Superior temporal gyrus (tissue), 1 donor: ENCODE measurements around the gene MEIS2.

Source experiments
- DNase-seq: peaks from one replicate; pipeline ENCODE4 v3.0.0-alpha.2; 2016; ENCODE audit errors: extremely low spot score

Gene MEIS2

DNA sequence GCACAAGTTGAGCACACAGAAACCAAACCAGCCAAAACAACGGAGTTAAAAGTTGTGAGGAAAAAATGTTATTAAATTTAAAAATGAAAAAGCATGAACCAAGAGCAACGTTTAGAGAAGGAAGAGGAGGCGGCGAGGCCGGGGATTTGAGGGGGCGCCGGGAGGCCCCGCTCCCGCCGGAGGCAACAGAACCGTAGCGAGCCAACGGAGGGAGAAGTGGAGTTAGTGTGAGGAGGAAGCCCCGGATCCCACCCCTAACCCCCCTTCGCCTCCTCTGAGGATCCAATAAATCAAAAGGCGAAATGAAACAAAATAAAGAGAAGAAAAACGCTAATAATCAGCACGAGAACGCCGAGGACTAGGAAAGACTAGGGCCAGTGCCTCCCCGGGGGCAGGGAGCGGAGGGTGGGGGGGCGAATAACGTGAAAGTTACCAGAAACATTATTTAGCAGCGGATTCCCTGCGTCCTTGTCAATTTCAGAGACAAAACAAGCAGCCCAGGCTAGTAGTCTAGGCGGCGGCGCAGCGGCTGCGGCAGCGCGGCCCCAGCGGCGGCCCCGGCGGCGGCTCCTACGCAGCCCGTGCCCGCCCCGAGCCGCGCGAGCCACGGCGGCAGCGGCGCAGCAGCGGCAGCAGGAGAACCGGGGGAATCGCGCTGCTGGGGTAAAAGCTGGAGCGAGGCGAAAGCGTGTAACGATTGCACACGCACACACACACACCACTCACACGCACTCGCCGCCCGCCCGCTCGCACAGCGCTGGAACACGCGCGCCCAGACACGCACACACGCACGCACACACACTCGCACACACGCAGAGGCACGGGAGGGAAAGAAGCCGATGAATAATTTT lies 1.7 kb downstream of the MEIS2 start:
- DNase-seq = no peak

DNA sequence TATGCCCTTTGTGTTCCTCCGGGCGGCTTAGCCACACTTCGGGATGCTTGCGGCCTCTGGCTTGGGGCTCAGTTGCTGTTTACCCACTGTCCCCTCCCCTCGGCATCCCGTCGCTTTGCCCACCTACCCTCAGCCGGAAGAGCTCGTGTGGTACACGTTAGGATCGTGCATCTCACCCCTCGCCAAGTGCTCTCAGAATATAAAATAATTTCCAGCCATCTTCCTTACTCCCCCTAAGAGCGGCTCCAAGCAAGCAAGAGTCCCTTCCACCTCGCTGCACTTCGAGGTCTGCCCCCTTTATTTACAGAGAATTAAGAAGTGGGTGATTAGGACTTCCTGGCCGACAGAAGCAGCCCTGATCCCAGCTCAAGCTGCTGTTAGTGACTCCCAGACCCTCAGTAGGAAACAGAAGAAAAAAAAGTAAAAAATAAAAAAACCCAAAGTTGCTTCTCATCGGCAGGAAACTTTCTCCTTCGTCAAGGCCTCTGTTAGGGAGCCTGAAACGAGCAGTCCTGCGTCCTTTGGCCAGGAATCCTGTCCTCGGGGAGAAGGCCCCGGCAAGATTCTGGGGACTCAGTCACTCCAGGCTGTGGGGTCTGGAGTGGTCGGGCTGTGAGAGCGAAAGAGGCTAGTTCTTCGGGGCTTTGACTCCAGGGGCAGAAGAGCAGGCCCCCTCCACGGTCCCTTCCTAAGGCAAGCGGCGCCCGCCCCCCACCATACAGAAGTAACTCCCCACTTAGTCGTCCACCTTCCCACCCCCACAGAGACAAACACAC lies 3.0 kb downstream of the MEIS2 start:
- DNase-seq = peak; percentile 62

DNA sequence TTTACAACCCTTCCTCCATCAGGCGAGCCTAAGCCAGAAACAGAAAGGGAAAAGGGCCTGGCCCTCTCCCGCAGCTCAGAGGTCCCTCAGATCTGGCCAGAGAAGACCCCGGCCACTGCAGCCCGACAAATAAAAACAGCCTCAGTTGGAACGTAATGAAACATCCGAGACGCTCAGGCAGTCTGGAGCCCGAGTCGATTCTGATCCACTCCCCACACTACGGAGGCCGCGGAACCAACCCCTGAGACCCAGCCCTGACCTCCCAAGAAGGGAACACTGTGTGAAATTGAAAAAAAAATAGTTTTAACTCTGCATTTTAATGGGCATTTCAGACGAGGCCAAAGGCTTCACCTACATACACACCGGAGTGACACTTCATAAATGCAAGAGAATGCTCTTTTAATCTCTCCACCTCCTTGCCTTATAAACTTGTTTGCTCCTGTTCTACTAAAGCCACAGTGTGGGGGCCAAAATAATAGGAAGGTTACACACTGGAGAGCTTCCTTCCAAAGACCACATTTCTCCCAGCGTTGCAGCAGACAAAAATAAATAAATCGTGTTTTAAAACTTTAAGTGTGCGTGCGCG lies 3.7 kb downstream of the MEIS2 start:
- DNase-seq = peak; percentile 61

DNA sequence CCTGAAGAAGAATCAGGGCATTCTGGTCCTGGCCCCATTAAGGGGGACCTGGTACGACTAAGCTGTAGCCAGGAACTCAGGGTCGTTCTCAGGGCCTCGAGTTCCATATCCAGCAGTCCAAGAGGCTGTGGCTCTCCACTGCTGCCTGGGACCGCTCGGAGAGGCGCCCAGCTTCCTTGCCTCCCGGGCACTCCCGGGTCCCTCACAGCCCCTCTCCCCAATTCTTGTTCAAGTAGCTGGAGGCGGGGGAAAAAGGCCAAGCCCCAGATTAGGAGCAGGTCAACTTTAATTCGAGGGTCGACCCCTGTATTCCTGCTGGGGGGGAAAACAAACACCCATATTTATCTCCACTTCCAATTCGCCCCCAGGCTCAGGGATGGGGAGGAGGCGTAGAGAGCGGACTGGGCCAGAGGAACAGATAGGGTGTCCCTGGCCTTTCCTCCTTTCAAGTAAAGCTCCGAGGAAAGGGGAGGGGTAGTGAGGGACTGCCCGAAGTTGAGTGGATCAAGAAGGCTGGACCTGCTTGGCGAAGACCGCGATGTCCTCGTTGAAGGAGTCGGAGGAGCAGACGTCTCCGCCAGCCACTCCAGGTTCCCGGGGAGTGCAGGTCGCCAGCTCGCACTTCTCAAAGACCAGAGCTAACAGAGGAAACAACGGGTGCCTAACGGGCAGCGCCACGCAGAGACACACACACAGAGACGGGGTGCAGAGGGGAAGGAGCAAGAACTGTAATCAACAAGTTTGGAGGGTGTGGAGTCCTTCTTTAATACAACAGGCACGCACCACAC lies 4.4 kb downstream of the MEIS2 start:
- DNase-seq = no peak

DNA sequence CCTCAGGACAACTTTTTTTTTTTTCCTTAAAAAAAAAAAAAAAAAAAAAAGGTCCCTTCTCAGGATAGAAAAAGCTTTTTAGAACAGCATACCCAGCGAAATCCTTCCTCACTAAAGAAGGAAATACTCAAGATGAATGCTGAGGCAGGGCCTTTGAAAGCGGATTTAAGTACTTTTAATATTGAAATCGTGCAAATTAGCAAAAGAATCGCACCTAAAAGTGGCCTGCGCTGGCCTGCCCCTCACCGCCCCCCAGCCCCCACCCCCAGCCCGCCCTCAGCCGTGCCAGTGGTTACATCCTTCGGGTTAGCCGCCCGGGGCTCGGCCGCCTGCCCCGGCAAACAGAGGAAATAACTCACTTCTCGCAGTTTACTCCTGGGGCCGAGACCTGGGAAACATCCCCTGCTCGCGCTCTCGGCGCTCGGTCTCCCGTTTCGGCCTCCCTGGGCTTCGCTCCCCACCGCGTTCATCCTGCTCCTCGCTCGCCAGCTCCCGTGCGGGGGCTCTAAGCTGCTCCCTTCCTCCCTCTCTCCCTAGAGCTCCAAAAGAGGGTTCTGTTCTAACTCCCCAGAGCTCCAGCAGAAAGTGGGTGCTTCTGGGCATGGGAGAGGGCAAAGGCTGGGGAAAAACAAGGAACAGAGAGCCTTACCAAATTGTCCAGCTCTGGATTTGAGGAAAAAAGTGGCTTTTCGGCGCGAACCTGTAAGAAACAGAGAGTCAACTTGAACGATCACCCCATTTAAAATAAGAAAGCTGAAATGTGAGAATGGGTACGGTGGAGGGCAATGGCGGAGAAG lies 5.2 kb downstream of the MEIS2 start:
- DNase-seq = no peak

DNA sequence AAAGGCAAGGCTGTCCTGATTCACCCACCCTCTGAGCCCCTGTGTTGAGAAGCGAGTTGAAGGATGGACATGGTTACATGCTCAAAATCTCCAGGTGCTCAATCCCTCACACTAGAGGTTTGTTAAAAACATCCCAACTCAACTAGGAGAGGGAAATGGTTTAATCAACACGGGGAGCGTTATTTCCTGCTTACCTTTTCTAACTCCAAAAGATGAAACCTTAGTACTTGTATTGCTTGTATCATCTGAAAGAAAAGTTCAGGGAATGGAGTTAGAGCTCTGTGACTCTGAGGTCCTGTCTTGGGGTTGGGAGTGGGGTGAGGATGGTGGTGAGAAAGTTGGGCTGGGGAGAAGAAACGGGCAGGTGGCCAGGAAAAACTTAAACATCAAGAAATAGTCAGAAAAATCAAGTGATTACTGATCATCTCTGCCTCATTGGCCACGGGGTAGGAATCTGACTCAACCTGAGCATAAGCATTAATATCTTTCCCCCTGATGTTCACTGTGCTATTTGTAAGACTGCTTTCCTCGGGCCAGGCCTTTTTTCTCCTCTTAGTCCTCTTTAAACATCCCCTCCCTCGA lies 5.9 kb downstream of the MEIS2 start:
- no peak for DNase-seq

DNA sequence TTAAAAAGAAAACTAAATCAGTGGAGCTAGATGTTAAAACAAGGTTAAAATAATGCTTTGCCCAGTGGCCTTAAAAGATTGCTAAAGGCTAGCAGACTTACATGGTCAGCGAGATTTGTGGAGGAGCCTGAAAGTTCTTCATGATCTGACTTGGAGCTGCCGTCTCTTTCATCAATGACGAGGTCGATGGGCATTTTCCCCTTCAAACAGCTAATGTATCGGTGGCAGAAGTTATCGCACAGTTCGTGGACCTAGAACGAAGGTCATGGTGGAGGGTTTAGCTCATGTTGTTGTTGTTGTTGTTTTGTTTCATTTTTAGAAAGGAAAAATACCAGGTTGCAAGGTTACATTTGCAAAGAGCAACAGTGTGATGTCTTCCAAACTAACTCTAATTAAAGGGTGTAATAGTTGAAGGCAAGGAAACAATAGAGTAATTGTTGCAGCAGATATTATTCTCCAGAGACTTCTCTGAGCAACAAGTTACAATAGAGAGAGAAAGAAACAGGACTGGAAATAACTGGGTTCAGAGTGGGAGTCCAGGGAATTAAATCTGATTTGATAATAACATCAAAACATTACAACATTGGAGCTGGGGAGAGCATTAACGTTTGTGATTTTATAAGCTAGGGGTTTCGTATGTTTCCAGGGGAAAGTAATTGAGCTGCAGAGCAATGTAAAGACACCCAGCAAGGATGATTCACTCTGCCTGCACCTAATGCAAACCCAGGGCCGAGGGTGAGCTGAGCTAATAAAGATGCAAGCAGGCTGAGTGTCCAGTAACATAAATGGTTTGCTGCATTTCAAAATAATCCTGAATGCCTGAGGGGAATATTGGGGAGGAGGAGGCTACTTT lies 6.6 kb downstream of the MEIS2 start:
- DNase-seq = peak; percentile 79

DNA sequence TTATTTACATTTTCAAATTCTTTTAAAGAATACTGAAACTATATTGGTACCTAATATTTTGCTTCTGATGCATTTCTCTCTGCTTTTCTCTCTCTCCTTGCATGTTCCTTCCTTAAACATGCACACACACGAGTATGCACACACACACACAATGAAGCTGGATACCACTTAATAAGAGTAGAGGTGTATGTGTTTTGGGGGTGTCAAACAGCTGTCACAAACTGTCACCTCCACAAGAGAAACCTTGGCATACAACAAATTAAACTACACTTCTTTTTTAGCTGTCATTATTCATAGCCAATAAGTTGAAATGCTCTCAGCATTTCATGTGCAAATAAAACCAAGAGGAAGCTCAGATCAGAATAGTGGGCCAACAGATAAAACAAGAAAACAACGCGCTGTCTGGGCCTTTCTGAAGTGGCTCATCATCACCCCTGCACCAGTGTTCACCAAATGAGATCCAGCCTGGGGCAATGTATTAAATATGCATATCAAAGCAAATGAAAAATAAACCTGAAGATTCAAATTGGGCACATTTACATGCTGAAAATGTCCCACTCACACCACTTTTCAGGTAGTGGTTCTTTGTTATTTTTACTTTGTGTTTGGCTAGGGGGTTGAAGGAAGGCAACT lies 9.7 kb downstream of the MEIS2 start:
- no peak for DNase-seq

DNA sequence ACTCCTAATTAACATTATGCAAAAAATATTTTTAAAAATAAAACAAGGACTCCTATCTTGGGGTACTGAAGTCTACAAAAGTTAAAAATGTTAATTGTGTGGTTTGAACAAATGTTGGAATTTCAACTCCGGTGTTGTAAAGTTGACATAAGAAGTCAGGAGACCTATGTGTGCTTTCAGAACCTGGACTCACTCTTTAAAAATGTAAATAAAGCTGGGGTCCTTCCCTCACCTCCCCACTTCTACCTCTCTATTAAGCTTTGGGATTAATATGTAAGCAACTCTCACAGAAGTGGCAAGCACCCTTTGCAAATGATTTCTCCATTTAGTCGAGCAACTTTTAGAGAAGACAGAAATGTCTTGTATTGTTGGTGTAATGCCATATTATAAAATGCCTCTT lies 11.9 kb downstream of the MEIS2 start:
- DNase-seq = no peak

DNA sequence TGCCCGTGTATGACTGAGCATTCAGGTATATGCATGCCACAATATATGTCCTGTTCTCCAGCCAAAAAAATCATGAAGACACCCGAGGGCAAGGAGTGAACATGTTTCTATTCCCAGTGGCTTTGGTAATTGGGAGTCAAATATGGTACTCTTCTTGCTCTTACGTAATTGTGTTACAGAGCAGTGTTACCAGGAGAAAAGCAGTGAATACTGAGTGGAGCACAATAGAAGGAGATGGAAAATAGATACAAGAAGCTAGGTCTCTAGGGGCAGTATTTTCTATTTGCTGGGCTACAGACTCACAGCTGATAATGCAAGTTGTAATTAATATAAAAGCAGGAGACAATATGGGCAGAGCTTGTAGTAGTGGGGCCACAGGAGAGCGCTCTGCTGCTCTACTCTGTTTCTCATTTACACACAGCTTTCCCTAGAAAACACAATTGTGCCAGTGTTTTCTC lies 13.2 kb downstream of the MEIS2 start:
- peak; percentile 63 for DNase-seq

DNA sequence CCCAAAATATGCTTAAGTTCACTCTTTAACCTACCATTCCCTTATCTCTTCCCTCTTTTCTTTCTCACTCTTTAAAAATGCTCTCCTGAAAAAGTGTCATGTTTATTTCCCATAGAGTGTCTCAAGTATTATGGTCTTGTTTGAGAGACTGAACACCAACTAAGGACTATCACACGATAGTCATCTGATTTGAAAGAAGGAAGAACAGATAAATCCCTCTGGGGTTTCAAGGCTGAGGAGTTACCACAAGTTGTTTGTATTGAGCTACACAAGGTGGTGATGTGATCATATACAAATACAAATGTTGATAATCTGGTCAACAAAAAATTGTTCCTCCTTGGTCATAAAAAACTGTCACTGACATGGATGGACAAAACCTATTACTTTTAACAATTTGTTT lies 13.8 kb downstream of the MEIS2 start:
- DNase-seq = peak; percentile 44

DNA sequence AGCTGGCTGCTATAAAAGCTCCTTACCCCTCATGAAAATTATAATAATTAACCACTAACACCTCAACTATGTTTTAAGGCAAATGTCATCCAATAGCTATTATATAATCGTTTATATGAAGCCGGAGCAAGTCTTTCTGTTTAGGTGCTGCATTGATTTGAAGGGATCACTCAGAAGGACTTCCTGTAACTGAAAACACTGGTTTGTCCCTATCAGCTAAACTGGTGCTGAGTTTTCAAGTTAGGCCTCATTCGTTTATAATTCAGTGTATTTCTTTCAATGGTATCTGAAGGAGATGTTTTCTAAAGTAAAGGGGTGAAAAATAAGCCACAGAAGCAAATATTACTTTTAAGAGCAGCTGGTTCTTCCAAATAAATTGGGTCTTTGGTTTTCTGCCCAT lies 14.2 kb downstream of the MEIS2 start:
- peak; percentile 34 for DNase-seq

DNA sequence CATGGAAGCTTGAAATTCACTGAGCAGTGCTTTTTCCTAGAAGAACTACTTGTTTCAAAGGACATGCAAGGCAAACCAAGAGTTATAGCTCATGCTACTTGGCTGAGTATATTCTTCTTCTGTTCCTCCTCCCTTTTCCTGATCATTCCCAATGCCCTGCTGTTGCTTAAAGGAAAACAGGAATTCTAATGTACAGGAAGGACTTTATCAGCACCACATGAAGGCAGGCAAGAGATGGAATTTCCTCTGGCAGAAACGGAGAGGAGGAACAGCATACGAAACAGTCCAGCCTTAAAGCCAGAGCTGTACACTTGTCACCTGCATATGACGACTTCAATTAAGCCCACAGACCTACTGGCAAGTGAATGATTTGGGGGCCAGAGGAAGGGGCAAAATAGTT lies 15.7 kb downstream of the MEIS2 start:
- no peak for DNase-seq

DNA sequence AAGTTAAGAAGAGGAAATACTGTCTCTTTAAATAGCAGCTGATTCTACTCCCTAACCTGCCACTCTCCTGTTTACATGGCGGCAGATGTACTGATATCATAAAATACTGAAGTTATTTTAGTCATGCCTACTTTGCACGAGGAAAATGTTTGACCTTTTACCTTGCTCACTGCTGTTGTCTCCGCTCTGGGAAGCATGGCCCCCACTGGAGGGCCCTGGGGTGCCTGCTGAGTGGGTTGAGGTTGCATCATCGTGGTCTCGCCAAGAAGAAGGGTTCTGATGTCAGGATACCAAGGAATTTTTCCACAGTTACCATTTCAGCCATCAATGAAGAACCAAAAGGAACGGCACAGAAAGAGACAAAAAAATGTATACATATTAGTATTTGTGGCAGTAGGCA lies 16.7 kb downstream of the MEIS2 start:
- no peak for DNase-seq

DNA sequence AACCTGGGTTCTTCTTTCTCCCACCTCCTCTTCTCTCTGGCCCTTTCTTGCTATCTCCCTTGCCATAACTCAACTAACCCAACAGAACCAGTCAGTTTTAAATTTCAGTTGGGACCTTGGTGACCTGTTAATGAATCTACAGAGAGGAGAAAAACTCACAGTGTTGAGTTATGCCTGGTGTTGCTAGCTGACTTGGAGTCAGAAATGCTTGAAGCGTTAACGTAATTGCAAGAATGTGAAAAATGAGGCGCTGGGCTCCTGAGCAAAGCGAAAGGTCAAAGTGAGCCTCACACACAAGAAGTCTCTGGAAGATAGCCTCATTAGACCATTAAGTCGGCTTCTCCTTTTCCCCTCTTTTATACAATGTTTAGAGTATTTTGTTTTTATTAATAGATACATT lies 18.4 kb downstream of the MEIS2 start:
- no peak for DNase-seq

DNA sequence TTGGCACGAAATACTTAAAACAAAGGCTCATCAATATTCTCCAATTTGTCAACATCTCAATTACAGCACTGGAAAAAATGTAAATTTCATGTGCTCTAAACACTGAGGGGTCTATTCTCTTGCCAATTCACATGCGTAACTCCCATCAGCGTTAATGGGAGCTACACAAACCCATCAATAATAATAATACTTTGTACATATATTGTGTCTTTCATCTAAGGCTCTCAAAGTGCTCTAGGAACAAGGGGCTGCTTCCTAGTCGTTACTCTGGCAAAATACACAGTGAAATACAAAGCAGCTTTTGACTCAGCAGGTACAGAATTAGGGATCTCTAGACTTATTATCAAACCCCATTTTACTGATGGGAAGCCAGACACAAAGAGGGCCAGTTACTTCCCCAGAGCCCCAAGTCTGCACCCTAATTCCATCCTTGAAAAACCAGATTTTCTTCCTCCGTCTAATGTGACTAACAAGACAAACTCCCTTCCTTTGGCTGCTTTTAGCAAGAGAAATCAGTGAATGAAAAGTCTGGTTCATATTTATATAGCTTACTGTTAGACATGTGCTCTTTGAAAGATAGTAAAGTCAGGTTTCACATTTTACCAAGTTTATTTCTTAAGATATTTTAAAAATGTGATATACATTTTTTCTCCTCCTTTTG lies 20.0 kb downstream of the MEIS2 start:
- DNase-seq = no peak

DNA sequence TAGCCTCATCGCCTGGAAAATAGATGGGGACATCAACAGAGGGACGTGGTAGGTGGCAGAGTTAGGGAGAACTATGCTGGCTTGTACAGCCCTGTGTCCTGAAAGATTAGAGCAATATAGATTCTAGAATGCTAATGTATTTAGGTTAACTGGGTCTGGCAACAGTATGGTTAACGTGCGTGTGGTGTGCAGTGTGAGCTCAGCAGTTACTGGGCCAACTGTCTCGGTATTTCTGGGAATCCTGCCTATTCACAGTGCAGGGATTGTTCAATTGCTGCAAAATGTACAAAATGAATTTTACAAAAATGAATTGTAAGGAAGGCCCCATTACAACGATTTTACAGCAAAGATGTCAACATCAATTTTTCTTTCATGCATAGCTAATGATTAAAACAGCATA lies 20.6 kb downstream of the MEIS2 start:
- peak; percentile 75 for DNase-seq

DNA sequence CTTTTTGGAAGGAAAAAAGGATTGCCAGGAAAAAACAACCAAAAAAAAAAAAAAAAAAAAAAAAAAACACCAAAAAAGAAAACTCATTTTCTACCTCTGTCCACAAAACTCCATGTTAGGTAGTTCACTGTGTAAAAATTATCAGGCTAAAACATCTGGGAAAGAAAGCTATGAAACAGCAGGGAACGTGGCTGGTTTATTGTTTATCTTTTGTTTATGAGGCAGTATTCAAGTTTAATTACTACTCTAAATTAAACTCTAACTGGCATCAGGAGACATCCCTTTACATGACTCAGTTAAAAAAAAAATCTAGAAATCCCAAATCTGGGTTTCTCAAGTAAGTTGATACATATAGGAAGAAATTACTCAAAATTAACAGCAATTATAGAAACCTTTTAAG lies 21.8 kb downstream of the MEIS2 start:
- DNase-seq = no peak
